Liver (tissue), 3 donors: ENCODE measurements around the gene HBG2.

ENCODE experiments used
- CTCF ChIP-seq: fragments of 150-350 bp; IDR thresholded peaks from 2 replicates; pipeline ENCODE4 v1.5.1; 2017; ENCODE audit warnings: improper control_type of control experiment, low read depth, low read length; ENCODE audit not compliant: missing input control
- HNF4G ChIP-seq: IDR thresholded peaks from 2 replicates; pipeline ENCODE4 v1.6.1; 2016; ENCODE audit warnings: antibody characterized with exemption
- MAX ChIP-seq: IDR thresholded peaks from 2 replicates; pipeline ENCODE4 v1.6.1; 2016; ENCODE audit warnings: antibody characterized with exemption
- REST ChIP-seq: IDR thresholded peaks from 2 replicates; pipeline ENCODE4 v1.6.1; 2016; ENCODE audit warnings: antibody characterized with exemption, mild to moderate bottlenecking
- RXRA ChIP-seq, 2 donors: IDR thresholded peaks; 2 replicates each; pipeline ENCODE4 v1.6.1; 2017 to 2018; ENCODE audit warnings: antibody characterized with exemption in 2 of 2, mild to moderate bottlenecking in 1 of 2
- SP1 ChIP-seq: IDR thresholded peaks from 2 replicates; pipeline ENCODE4 v1.6.1; 2018; ENCODE audit warnings: antibody characterized with exemption, mild to moderate bottlenecking
- YY1 ChIP-seq: IDR thresholded peaks from 2 replicates; pipeline ENCODE4 v1.6.1; 2016; ENCODE audit warnings: antibody characterized with exemption, mild to moderate bottlenecking
- ZBTB33 ChIP-seq: IDR thresholded peaks from 2 replicates; pipeline ENCODE4 v1.6.1; 2016; ENCODE audit warnings: antibody characterized with exemption
- donor health status: healthy.
- donor health status: healthy.

GRCh38 chr11:5203366-5203765 lies 51.2 kb downstream of the HBG2 start:
- TF ChIP-seq REST, result no peak
- TF ChIP-seq MAX, result no peak
- TF ChIP-seq RXRA (IDR thresholded peaks at IDR 0.05), result no peak
- TF ChIP-seq YY1, result no peak
- no peak for TF ChIP-seq CTCF
- no peak for TF ChIP-seq ZBTB33
- TF ChIP-seq SP1, result no peak
- TF ChIP-seq HNF4G, result no peak
